Endothelial cell of umbilical vein (primary cell): ENCODE results near the gene CYP4V2.

Experiments
- MYC ChIP-seq: IDR thresholded peaks from one replicate; pipeline ENCODE4 v1.6.1; 2011; ENCODE audit warnings: mild to moderate bottlenecking, low read depth, low read length
- POLR2A ChIP-seq: IDR thresholded peaks from 2 replicates; pipeline ENCODE4 v1.6.1; 2012; ENCODE audit warnings: low read depth, mild to moderate bottlenecking, control low read depth, low read length
- POLR2AphosphoS5 ChIP-seq: IDR thresholded peaks from 2 replicates; pipeline ENCODE4 v1.6.1; 2012; ENCODE audit warnings: low read depth, mild to moderate bottlenecking, control low read depth, low read length, moderate library complexity; ENCODE audit not compliant: insufficient read depth
- TF ChIP-seq, protein P1 (sequence below), 2 donors: IDR thresholded peaks; 1 replicate in 1 of 2; 2 replicates in 1 of 2; pipeline ENCODE4 v1.5.1; 2011; ENCODE audit warnings: low read length in 2 of 2, mild to moderate bottlenecking in 2 of 2, moderate library complexity in 2 of 2, control low read depth in 1 of 2, inconsistent platforms in 1 of 2, low read depth in 1 of 2; ENCODE audit not compliant: insufficient read depth in 1 of 2; ENCODE audit errors: extremely low read depth in 1 of 2
- TF ChIP-seq, protein P2 (sequence below): IDR thresholded peaks from 2 replicates; pipeline ENCODE4 v1.6.1; 2011; ENCODE audit not compliant: insufficient read depth, insufficient read length

DNA sequence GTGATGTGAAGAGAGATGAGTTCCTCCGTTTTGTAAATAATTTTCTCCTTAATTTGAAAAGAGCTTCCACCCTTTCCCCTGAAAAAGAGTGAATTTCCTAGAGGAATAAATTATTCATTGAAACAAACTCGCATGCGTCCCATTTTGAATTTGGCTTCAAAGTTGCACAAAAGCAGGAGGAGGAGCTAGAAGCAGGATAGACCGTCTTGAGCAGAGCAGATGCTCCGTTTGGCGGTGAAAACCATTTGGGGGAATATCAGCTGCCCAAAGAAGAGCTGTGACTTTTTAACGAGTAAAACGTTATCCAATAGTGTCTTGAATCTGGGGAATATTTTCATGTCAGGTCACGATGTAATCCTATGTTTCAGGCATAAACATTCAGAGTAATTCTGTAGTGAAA lies 44.9 kb upstream of the CYP4V2 start:
- TF ChIP-seq, protein P1, sequence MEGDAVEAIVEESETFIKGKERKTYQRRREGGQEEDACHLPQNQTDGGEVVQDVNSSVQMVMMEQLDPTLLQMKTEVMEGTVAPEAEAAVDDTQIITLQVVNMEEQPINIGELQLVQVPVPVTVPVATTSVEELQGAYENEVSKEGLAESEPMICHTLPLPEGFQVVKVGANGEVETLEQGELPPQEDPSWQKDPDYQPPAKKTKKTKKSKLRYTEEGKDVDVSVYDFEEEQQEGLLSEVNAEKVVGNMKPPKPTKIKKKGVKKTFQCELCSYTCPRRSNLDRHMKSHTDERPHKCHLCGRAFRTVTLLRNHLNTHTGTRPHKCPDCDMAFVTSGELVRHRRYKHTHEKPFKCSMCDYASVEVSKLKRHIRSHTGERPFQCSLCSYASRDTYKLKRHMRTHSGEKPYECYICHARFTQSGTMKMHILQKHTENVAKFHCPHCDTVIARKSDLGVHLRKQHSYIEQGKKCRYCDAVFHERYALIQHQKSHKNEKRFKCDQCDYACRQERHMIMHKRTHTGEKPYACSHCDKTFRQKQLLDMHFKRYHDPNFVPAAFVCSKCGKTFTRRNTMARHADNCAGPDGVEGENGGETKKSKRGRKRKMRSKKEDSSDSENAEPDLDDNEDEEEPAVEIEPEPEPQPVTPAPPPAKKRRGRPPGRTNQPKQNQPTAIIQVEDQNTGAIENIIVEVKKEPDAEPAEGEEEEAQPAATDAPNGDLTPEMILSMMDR (IDR thresholded peaks at IDR 0.05; ENCODE audit: extremely low read depth in 1 of 2, insufficient read depth in 1 of 2, low read depth in 1 of 2, low read length in 2 of 2): no peak
- TF ChIP-seq POLR2AphosphoS5: no peak
- no peak for TF ChIP-seq POLR2A
- TF ChIP-seq, protein P2, sequence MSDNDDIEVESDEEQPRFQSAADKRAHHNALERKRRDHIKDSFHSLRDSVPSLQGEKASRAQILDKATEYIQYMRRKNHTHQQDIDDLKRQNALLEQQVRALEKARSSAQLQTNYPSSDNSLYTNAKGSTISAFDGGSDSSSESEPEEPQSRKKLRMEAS: no peak
- TF ChIP-seq MYC: no peak
